AG09319 (cell line): ENCODE results near the gene ROGDI.

Experiments used
- DNase-seq: peaks from one replicate; pipeline ENCODE4 v3.0.0-alpha.2; 2010; ENCODE audit warnings: low read depth; ENCODE audit errors: extremely low read depth
- CTCF ChIP-seq: IDR thresholded peaks from 2 replicates; pipeline ENCODE4 v1.5.1; 2011; ENCODE audit warnings: low read depth, mild to moderate bottlenecking, inconsistent platforms, low read length, moderate library complexity

The ROGDI gene

GRCh38 chr16:4780235-4780634 lies 22.2 kb downstream of the ROGDI start:
- no peak for DNase-seq
- TF ChIP-seq CTCF: no peak

GRCh38 chr16:4778050-4778392 lies 24.4 kb downstream of the ROGDI start:
- TF ChIP-seq CTCF: no peak
- no peak for DNase-seq

- DNase-seq: no peak
- TF ChIP-seq CTCF: no peak
Measured at GRCh38 chr16:4777339-4778049, 24.9 kb downstream of the ROGDI start.

- no peak for TF ChIP-seq CTCF
Measured at GRCh38 chr16:4776141-4776705, 26.2 kb downstream of the ROGDI start.

GRCh38 chr16:4775005-4775404 lies 27.4 kb downstream of the ROGDI start:
- no peak for TF ChIP-seq CTCF
- no peak for DNase-seq

More at GRCh38 chr16:4776141-4776705, 26.2 kb downstream of the ROGDI start:
- DNase-seq: no peak

GRCh38 chr16:4772351-4772750 lies 30.1 kb downstream of the ROGDI start:
- DNase-seq: no peak
- TF ChIP-seq CTCF: no peak

GRCh38 chr16:4771646-4772045 lies 30.8 kb downstream of the ROGDI start:
- no peak for DNase-seq
- no peak for TF ChIP-seq CTCF
